AG10803 (cell line): Measurements from ENCODE around the gene TSSK2.
"Not testable (repeated sequence)": the region's sequence is repeated elsewhere in the genome, so short reads cannot be mapped to it uniquely, and the experiment has no call there.

Experiments
- DNase-seq: peaks from one replicate; pipeline ENCODE4 v3.0.0; 2010; ENCODE audit warnings: low read depth
- H3K4me3 ChIP-seq: 2 replicates; pipeline ENCODE4 v1.5.1; 2011; ENCODE audit warnings: mild to moderate bottlenecking, low read length, control low read depth
- TF ChIP-seq, protein P1 (sequence below): conservative IDR thresholded peaks from 2 replicates; pipeline ENCODE4 v1.5.1; 2011; ENCODE audit warnings: mild to moderate bottlenecking, low read length, control low read depth, inconsistent platforms

Gene TSSK2

DNA sequence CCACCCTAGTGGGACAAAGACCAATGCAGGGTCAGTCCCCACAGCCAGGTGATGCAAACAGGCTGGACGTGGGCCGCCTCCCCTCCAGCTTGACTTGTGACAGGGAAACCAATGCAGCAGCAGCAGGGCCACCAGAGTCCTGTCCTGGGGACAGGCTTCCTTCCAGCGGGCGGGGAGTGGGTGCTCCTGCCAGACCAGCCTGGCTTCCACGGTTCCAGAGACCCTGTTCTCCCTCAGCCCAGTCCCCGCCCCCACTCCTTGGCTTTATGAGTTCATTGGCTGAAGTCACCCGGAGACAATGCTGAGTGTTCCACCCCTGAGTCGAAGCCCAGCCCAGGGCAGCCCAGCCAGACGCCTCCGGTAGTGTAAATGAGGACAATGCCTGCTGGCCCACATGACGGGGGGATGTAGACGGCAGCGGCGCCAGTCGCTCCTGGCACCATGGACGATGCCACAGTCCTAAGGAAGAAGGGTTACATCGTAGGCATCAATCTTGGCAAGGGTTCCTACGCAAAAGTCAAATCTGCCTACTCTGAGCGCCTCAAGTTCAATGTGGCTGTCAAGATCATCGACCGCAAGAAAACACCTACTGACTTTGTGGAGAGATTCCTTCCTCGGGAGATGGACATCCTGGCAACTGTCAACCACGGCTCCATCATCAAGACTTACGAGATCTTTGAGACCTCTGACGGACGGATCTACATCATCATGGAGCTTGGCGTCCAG lies at the start of gene TSSK2:
TSS of gene TSSK2 (plus strand) at position 350 of the 726 bp plus-strand sequence. CDS start at position 442, 92 bp downstream.
- DNase-seq: no peak
- TF ChIP-seq, protein P1, sequence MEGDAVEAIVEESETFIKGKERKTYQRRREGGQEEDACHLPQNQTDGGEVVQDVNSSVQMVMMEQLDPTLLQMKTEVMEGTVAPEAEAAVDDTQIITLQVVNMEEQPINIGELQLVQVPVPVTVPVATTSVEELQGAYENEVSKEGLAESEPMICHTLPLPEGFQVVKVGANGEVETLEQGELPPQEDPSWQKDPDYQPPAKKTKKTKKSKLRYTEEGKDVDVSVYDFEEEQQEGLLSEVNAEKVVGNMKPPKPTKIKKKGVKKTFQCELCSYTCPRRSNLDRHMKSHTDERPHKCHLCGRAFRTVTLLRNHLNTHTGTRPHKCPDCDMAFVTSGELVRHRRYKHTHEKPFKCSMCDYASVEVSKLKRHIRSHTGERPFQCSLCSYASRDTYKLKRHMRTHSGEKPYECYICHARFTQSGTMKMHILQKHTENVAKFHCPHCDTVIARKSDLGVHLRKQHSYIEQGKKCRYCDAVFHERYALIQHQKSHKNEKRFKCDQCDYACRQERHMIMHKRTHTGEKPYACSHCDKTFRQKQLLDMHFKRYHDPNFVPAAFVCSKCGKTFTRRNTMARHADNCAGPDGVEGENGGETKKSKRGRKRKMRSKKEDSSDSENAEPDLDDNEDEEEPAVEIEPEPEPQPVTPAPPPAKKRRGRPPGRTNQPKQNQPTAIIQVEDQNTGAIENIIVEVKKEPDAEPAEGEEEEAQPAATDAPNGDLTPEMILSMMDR: no peak
- no peak within 1 kb of the TSS for H3K4me3 ChIP-seq

DNA sequence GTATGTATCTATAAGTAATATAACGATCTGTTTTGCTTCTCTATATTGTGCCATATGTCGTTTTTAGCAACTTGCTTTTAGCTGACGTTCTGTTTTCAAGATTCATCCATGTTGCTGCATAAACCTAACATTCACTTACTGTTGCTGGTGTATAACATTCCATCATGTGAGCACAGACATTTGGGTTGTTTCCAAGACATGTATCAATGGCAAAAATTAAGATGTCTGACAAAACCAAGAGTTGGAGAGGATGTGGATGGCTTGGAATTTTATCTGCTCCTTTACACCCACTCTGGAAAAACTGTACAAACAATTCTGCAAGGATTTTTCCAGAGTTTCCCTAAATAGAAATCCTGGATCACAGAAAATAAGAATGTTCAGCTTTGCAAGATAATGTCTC lies 49.8 kb upstream of the TSSK2 start:
- DNase-seq: no peak
- no peak overlapping the region for H3K4me3 ChIP-seq
- TF ChIP-seq, protein P1: no peak

DNA sequence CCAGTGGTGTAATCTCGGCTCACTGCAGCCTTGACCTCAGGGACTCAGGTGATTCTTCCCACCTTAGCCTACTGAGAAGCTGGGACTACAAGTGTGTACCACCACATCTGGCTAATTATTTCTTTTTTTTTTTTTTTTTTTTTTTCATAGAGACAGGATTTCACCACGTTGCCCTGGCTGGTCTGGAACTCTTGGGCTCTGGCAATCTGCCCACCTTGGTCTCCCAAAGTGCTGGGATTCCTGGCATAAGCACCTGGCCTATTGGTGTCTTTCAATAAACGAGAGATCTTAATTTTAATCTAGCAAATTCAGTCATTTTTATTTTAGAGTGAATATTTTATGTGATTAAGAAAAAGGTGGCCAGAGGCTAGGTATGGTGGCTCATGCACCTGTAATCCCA lies 49.0 kb upstream of the TSSK2 start:
- TF ChIP-seq, protein P1: no peak
- no peak overlapping the region for H3K4me3 ChIP-seq
- no peak for DNase-seq

DNA sequence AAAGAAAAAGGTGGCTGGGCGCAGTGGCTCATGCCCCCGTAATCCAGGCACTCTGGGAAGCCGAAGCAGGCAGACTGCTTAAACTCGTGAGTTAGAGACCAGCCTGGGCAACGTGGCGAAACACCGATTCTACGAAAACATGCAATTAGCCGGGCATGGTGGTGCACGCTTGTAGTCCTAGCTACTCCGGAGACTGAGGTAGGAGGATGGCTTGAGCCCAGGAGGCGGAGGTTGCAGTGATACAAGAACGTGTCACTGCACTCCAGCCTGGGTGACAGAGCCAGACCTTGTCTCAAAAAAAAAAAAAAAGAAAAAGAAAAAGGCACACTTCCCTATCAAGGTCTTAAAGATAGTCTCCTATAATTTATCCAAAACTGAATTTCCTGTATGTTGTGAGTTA lies 48.3 kb upstream of the TSSK2 start:
- H3K4me3 ChIP-seq: no peak overlapping the region
- TF ChIP-seq, protein P1: no peak
- DNase-seq: no peak

DNA sequence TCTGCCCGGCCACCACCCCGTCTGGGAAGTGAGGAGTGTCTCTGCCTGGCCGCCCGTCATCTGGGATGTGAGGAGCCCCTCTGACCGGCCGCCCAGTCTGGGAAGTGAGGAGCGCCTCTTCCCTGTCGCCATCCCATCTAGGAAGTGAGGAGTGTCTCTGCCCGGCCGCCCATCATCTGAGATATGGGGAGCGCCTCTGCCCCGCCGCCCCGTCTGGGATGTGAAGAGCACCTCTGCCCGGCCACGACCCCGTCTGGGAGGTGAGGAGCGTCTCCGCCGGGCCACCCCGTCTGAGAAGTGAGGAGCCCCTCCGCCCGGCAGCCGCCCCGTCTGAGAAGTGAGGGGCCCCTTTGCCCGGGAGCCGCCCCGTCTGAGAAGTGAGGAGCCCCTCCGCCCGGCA lies 47.0 kb upstream of the TSSK2 start:
- DNase-seq, H3K4me3 ChIP-seq: not testable (repeated sequence)

DNA sequence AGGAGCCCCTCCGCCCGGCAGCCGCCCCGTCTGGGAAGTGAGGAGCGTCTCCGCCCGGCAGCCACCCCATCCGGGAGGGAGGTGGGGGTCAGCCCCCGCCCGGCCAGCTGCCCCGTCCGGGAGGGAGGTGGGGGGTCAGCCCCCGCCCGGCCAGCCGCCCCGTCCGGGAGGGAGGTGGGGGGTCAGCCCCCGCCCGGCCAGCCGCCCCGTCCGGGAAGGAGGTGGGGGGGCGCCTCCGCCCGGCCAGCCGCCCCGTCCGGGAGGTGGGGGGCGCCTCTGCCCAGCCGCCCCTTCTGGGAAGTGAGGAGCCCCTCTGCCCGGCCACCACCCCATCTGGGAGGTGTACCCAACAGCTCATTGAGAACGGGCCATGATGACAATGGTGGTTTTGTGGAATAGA lies 46.5 kb upstream of the TSSK2 start:
- not testable (repeated sequence) for DNase-seq, H3K4me3 ChIP-seq

DNA sequence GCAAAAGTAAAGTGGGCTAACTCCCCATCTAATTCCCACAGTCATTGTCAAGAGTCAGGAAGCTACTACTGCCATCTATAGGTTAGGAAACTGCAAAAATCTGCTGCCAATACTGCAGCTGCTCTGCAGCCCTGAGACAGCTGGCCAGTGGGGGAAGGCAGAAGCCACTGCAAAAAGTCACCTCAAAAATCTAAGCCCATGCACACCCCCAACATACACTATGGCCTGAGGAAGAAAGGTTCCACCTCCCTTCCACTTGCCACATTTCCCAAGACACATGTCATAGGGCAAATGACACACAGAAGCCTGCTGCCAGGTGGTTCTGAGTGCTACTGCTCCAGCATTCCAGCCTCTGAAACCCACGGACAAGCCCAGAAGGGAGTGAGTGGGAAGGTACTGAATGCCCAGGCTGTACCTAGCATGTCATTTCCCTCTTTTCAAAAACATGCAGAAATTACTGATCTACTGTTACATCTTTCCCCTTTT lies 45.8 kb upstream of the TSSK2 start:
- TF ChIP-seq, protein P1: peak; percentile 62
- peak; percentile 50 for DNase-seq
- H3K4me3 ChIP-seq: no peak overlapping the region

DNA sequence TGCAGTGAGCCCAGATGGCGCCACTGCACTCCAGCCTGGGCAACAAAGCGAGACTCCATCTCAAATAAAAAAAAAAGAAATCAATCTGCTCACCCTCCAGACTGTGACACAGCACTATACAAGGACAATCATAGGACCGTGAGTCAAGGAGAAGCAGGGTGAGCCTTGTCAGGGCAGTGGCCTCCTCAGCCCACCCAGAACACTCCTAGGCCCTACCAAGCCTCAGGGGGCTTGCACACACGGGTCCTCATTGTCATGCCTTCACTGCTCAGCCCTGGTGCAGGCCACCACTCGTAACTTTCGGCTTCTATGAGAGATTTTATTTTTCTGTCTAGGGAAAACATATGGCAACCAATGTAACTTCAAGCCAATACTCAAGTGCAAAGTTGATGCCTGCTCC lies 44.7 kb upstream of the TSSK2 start:
- no peak for DNase-seq
- TF ChIP-seq, protein P1: no peak
- H3K4me3 ChIP-seq: no peak overlapping the region
